Superior temporal gyrus (tissue), 1 donor: ENCODE data around the gene CES1.
"Not testable (repeated sequence)": the region's sequence is repeated elsewhere in the genome, so short reads cannot be mapped to it uniquely, and the experiment has no call there.

Experiments used
- DNase-seq: peaks from one replicate; pipeline ENCODE4 v3.0.0-alpha.2; 2016; ENCODE audit errors: extremely low spot score

CES1 gene

GRCh38 chr16:55791512-55791911 lies 41.4 kb downstream of the CES1 start:
- not testable (repeated sequence) for DNase-seq

GRCh38 chr16:55790240-55790639 lies 42.7 kb downstream of the CES1 start:
- not testable (repeated sequence) for DNase-seq

- DNase-seq, result not testable (repeated sequence)
Observed at GRCh38 chr16:55782793-55783091, 50.2 kb downstream of the CES1 start.

- not testable (repeated sequence) for DNase-seq
Observed at GRCh38 chr16:55782091-55782792, 50.7 kb downstream of the CES1 start.

GRCh38 chr16:55781456-55781855 lies 51.4 kb downstream of the CES1 start:
- DNase-seq, result not testable (repeated sequence)

- DNase-seq, result not testable (repeated sequence)
Observed at GRCh38 chr16:55780095-55780407, 52.8 kb downstream of the CES1 start.

GRCh38 chr16:55779402-55780094 lies 53.3 kb downstream of the CES1 start:
- no peak for DNase-seq

GRCh38 chr16:55778757-55779156 lies 54.1 kb downstream of the CES1 start:
- DNase-seq, result no peak

GRCh38 chr16:55775857-55776256 lies 57.0 kb downstream of the CES1 start:
- DNase-seq, result no peak

GRCh38 chr16:55773859-55774549 lies 58.9 kb downstream of the CES1 start:
- no peak for DNase-seq

GRCh38 chr16:55765161-55765560 lies 67.7 kb downstream of the CES1 start:
- no peak for DNase-seq

- DNase-seq, result no peak
Observed at GRCh38 chr16:55760310-55761001, 72.4 kb downstream of the CES1 start.

GRCh38 chr16:55759965-55760309 lies 73.0 kb downstream of the CES1 start:
- not testable (repeated sequence) for DNase-seq

- DNase-seq, result not testable (repeated sequence)
Observed at GRCh38 chr16:55757595-55758527, 75.0 kb downstream of the CES1 start.

- DNase-seq, result no peak
Observed at GRCh38 chr16:55756963-55757362, 75.9 kb downstream of the CES1 start.

- no peak for DNase-seq
Observed at GRCh38 chr16:55754056-55754455, 78.8 kb downstream of the CES1 start.

GRCh38 chr16:55753145-55753631 lies 79.7 kb downstream of the CES1 start:
- not testable (repeated sequence) for DNase-seq
